B cell (primary cell): ENCODE results near the gene TANC2. TPM values are rescaled to one million over a fixed set of nuclear protein-coding genes. Genes with fewer than 3 reads are reported as not detected.

Source experiments
- ATAC-seq: fragments of 200-7000 bp; cut with Tn5 transposase; one replicate; pipeline ENCODE4 v1.10.0; 2021; ENCODE audit warnings: low read depth, mild to moderate bottlenecking, moderate number of reproducible peaks, moderate library complexity
- CTCF ChIA-PET: fragments of 350-600 bp; sonication (Branson Sonifier 250); formaldehyde crosslinking; loops from one replicate; lab custom pipeline; 2021; ENCODE audit warnings: antibody characterized with exemption, inconsistent platforms; lab: Charles Lee
- POLR2A ChIA-PET: fragments of 350-600 bp; sonication (Branson Sonifier 250); formaldehyde crosslinking; loops from one replicate; lab custom pipeline; 2021; ENCODE audit warnings: antibody characterized with exemption; lab: Charles Lee
- DNase-seq: peaks from one replicate; pipeline ENCODE4 v3.0.0; 2013
- H2AFZ ChIP-seq: 2 replicates; pipeline ENCODE4 v1.6.1; 2012; ENCODE audit warnings: mild to moderate bottlenecking, low read depth, low read length; ENCODE audit not compliant: insufficient read depth, poor library complexity, severe bottlenecking
- H3K27ac ChIP-seq, 2 donors: 1 replicate in 1 of 2; 2 replicates in 1 of 2; pipeline ENCODE4 v1.5.1; 2012 to 2013; ENCODE audit warnings: low read length in 2 of 2, mild to moderate bottlenecking in 2 of 2, moderate library complexity in 1 of 2
- H3K27me3 ChIP-seq, 4 experiments: fragments of 200-600 bp in 1 of 4; sonication (generic) in 1 of 4; replicated peaks in 1 of 4; 1 replicate in 2 of 4; 2 replicates in 2 of 4; pipeline versions ENCODE4 v1.6.1 to v1.7.0; 2013 to 2016; ENCODE audit warnings: low read length in 3 of 4, mild to moderate bottlenecking in 2 of 4, mixed read lengths in 1 of 4, moderate library complexity in 1 of 4; ENCODE audit not compliant: insufficient read depth in 4 of 4, control insufficient read depth in 3 of 4; ENCODE audit errors: control extremely low read depth in 1 of 4
- H3K36me3 ChIP-seq, 2 experiments: replicated peaks in 1 of 2; 1 replicate in 1 of 2; 2 replicates in 1 of 2; pipeline versions ENCODE4 v1.6.1 to v1.7.1; 2013; ENCODE audit warnings: low read length in 1 of 2; ENCODE audit not compliant: insufficient read depth in 2 of 2, control insufficient read depth in 1 of 2; ENCODE audit errors: control extremely low read depth in 1 of 2, extremely low read depth in 1 of 2
- H3K4me1 ChIP-seq, 2 donors: fragments of 200-600 bp in 1 of 2; sonication (generic) in 1 of 2; 1 replicate in 1 of 2; 2 replicates in 1 of 2; pipeline versions ENCODE4 v1.5.1 to v1.6.1; 2013 to 2017; ENCODE audit warnings: low read length in 2 of 2; ENCODE audit not compliant: control insufficient read depth in 2 of 2, insufficient read depth in 2 of 2
- H3K4me2 ChIP-seq: replicated peaks from 2 replicates; pipeline ENCODE3; 2012; ENCODE audit warnings: mild to moderate bottlenecking, low read depth, low read length; ENCODE audit not compliant: poor library complexity, severe bottlenecking
- H3K4me3 ChIP-seq, 5 experiments: fragments of 200-600 bp in 1 of 5; sonication (generic) in 1 of 5; 1 replicate in 3 of 5; 2 replicates in 2 of 5; pipeline versions ENCODE4 v1.5.1 to v1.7.0; 2011 to 2016; ENCODE audit warnings: low read length in 4 of 5, mild to moderate bottlenecking in 4 of 5, low read depth in 2 of 5, control low read depth in 1 of 5, moderate library complexity in 1 of 5; ENCODE audit not compliant: insufficient read depth in 1 of 5; ENCODE audit errors: control extremely low read depth in 1 of 5, extremely low read depth in 1 of 5
- H3K79me2 ChIP-seq: fragments of 200-600 bp; sonication (generic); one replicate; pipeline ENCODE4 v1.6.0; 2016; ENCODE audit warnings: low read length; ENCODE audit not compliant: control insufficient read depth, insufficient read depth
- H3K9ac ChIP-seq: fragments of 200-600 bp; sonication (generic); 2 replicates; pipeline ENCODE4 v1.6.1; 2017; ENCODE audit warnings: mild to moderate bottlenecking, low read length, moderate library complexity
- H3K9me3 ChIP-seq, 3 donors: one replicate each; pipeline versions ENCODE4 v1.6.1 to v1.7.1; 2013; ENCODE audit warnings: low read length in 2 of 3; ENCODE audit not compliant: control insufficient read depth in 2 of 3, insufficient read depth in 1 of 3; ENCODE audit errors: control extremely low read depth in 1 of 3
- H4K20me1 ChIP-seq: 2 replicates; pipeline ENCODE4 v1.6.0; 2012; ENCODE audit warnings: mild to moderate bottlenecking, low read length; ENCODE audit not compliant: insufficient read depth, control insufficient read depth, poor library complexity, severe bottlenecking
- H3K27ac Mint-ChIP-seq: one replicate; pipeline ENCODE4 v1.8.0; 2021; ENCODE audit warnings: mixed read lengths
- H3K27me3 Mint-ChIP-seq: one replicate; pipeline ENCODE4 v1.8.0; 2021; ENCODE audit warnings: mixed read lengths
- H3K4me1 Mint-ChIP-seq: one replicate; pipeline ENCODE4 v1.8.0; 2021; ENCODE audit warnings: mixed read lengths
- H3K4me3 Mint-ChIP-seq: one replicate; pipeline ENCODE4 v1.8.0; 2021; ENCODE audit warnings: mixed read lengths
- H3K9me3 Mint-ChIP-seq: one replicate; pipeline ENCODE4 v1.8.0; 2022; ENCODE audit warnings: mixed read lengths; ENCODE audit not compliant: insufficient read depth
- CTCF ChIP-seq: fragments of 200-600 bp; IDR thresholded peaks from one replicate; pipeline ENCODE4 v1.8.0; 2022; ENCODE audit warnings: antibody characterized with exemption, mild to moderate bottlenecking
- EZH2 ChIP-seq: IDR thresholded peaks from 2 replicates; pipeline ENCODE4 v1.6.1; 2012; ENCODE audit warnings: borderline replicate concordance, low read depth, mild to moderate bottlenecking, moderate library complexity, low read length; ENCODE audit not compliant: insufficient read depth, poor library complexity, severe bottlenecking
- WGBS: methylation state at CpG from one replicate; pipeline ENCODE4 v1.1.5; 2013; ENCODE audit warnings: missing lambda C conversion rate; ENCODE audit not compliant: insufficient coverage; 5-methylcytosine and 5-hydroxymethylcytosine counted together
- intact Hi-C: fragments of 100-400 bp; cut with micrococcal nuclease; formaldehyde crosslinking; loops from one replicate; pipeline ENCODE4 v1.10.0; 2022
- polyA plus RNA-seq: library from polyadenylated mRNA; depleted of rRNA; stranded (reverse); fragments of >200 nt; gene quantifications from 2 replicates; pipeline ENCODE4 v1.2.3, GENCODE V29; 2012
- total RNA-seq, 2 donors: library from RNA; stranded (reverse); fragments of 120-200 nt in 1 of 2; gene quantifications; 1 replicate in 1 of 2; 2 replicates in 1 of 2; pipeline versions ENCODE4 v1.2.3 to v1.2.4, GENCODE V29; 2013 to 2022

Gene TANC2
- total and polyA plus RNA-seq, 2 donors (not counting 1 experiment from before 2014, with no cell fraction given) = 4.6 to 20.4 TPM

GRCh38 chr17:62980842-62981241, 14.8 kb downstream of the TANC2 start:
- Histone ChIP-seq H3K9me3 (peaks cover 3 to 22% (median 12%) of the 10 kb centered on the region in 3 donors), H3K9ac (no peak overlapping the region), H4K20me1 (no peaks in the 10 kb centered on the region), H3K79me2 (peaks cover 25% of the 10 kb centered on the region), H2AFZ (no peak overlapping the region), H3K27ac (no peak overlapping the region), H3K27me3 (no peaks in the 10 kb centered on the region), H3K4me2 (no peak overlapping the region), H3K4me1 (no peaks in the 10 kb centered on the region), H3K36me3 (no peaks in the 10 kb centered on the region), H3K4me3 (no peak overlapping the region)
- Mint-ChIP-seq H3K9me3 (peaks cover 6% of the 10 kb centered on the region), H3K27me3 (no peaks in the 10 kb centered on the region), H3K4me3 (no peak overlapping the region), H3K4me1 (no peaks in the 10 kb centered on the region), H3K27ac (no peak overlapping the region)
- WGBS = 100% methylated on average over 1 of the region's 3 CpGs
- POLR2A ChIA-PET = no interaction called here
- intact Hi-C loops = no loop called here
- TF ChIP-seq CTCF (no peak), EZH2 (no peak)
- CTCF ChIA-PET = no interaction called here
- ATAC-seq (no peak), DNase-seq (no peak)

- no peak overlapping the region for H3K27ac Mint-ChIP-seq
- peaks cover 6% of the 10 kb centered on the region for H3K9me3 Mint-ChIP-seq
- ChIA-PET CTCF (no interaction called here), POLR2A (no interaction called here)
- Histone ChIP-seq H4K20me1 (no peaks in the 10 kb centered on the region), H3K27ac (no peak overlapping the region), H3K79me2 (peaks cover 36% of the 10 kb centered on the region), H3K4me2 (no peak overlapping the region), H3K9me3 (peaks cover 11 to 25% (median 13%) of the 10 kb centered on the region in 3 donors), H3K27me3 (peaks cover 0 to 5% (median 0%) of the 10 kb centered on the region in 4 experiments), H2AFZ (no peak overlapping the region), H3K9ac (no peak overlapping the region), H3K36me3 (no peaks in the 10 kb centered on the region), H3K4me1 (no peaks in the 10 kb centered on the region), H3K4me3 (no peak overlapping the region)
- intact Hi-C loops = no loop called here
- DNase-seq (no peak), ATAC-seq (no peak)
- TF ChIP-seq EZH2 = no peak
- TF ChIP-seq CTCF = no peak
- no peaks in the 10 kb centered on the region for H3K4me1 Mint-ChIP-seq
- H3K4me3 Mint-ChIP-seq = no peak overlapping the region
- 100% methylated on average over 2 of the region's 2 CpGs for WGBS
- H3K27me3 Mint-ChIP-seq = no peaks in the 10 kb centered on the region
These were observed 15.9 kb downstream of the TANC2 start for GRCh38 chr17:62981933-62982332.
